Islet precursor cell (in vitro differentiated cells): ENCODE measurements around the gene ADAMTS15.

ENCODE experiments used
- DNase-seq: peaks from one replicate; pipeline ENCODE4 v3.0.0-alpha.2; 2018

Gene ADAMTS15

GRCh38 chr11:130485983-130486382, 37.5 kb downstream of the ADAMTS15 start:
- DNase-seq, result no peak

- DNase-seq, result no peak
These were observed 38.0 kb downstream of the ADAMTS15 start for GRCh38 chr11:130486391-130486836.

- no peak for DNase-seq
These were observed 38.8 kb downstream of the ADAMTS15 start for GRCh38 chr11:130486987-130487923.

- DNase-seq, result no peak
These were observed 39.7 kb downstream of the ADAMTS15 start for GRCh38 chr11:130487924-130488815.

GRCh38 chr11:130488848-130489584, 40.6 kb downstream of the ADAMTS15 start:
- DNase-seq, result no peak

- DNase-seq, result no peak
These were observed 41.3 kb downstream of the ADAMTS15 start for GRCh38 chr11:130489716-130490115.

- no peak for DNase-seq
These were observed 42.4 kb downstream of the ADAMTS15 start for GRCh38 chr11:130490682-130491449.

GRCh38 chr11:130498181-130498580, 49.7 kb downstream of the ADAMTS15 start:
- no peak for DNase-seq

- DNase-seq, result no peak
These were observed 51.4 kb downstream of the ADAMTS15 start for GRCh38 chr11:130499828-130500227.

- no peak for DNase-seq
These were observed 55.9 kb downstream of the ADAMTS15 start for GRCh38 chr11:130504317-130504716.

GRCh38 chr11:130508913-130509312, 60.5 kb downstream of the ADAMTS15 start:
- no peak for DNase-seq

GRCh38 chr11:130509942-130510341, 61.5 kb downstream of the ADAMTS15 start:
- DNase-seq, result no peak

- no peak for DNase-seq
These were observed 62.1 kb downstream of the ADAMTS15 start for GRCh38 chr11:130510407-130511006.

GRCh38 chr11:130511765-130512164, 63.3 kb downstream of the ADAMTS15 start:
- DNase-seq, result no peak

- no peak for DNase-seq
These were observed 64.2 kb downstream of the ADAMTS15 start for GRCh38 chr11:130512662-130513061.

- DNase-seq, result no peak
These were observed 64.7 kb downstream of the ADAMTS15 start for GRCh38 chr11:130513132-130513531.

- DNase-seq, result no peak
These were observed 65.9 kb downstream of the ADAMTS15 start for GRCh38 chr11:130514316-130514715.

- no peak for DNase-seq
These were observed 66.4 kb downstream of the ADAMTS15 start for GRCh38 chr11:130514851-130515250.

GRCh38 chr11:130515829-130516553, 67.5 kb downstream of the ADAMTS15 start:
- DNase-seq, result peak; percentile 58

GRCh38 chr11:130516554-130517505, 68.4 kb downstream of the ADAMTS15 start:
- peak; percentile 60 for DNase-seq
